ENCODE results near the gene ZC3H12D. TPM values are rescaled to one million over a fixed set of nuclear protein-coding genes. Genes with fewer than 3 reads are reported as not detected.

The ZC3H12D gene
- total and polyA plus RNA-seq, 2 experiments from 2014 or later = 0.07 TPM; not detected in 1

GRCh38 chr6:149471801-149472200 is 13.0 kb downstream of the ZC3H12D start:
- no peaks in the 10 kb centered on the region for H3K36me3 ChIP-seq (ENCODE audit: insufficient read depth)
- H3K27ac ChIP-seq (ENCODE audit: low read depth) = no peak overlapping the region
- ATAC-seq (no peak), DNase-seq (ENCODE audit: low spot score) (no peak)
- H3K9me3 Mint-ChIP-seq = no peaks in the 10 kb centered on the region
- no peaks in the 10 kb centered on the region for H3K9me2 ChIP-seq (ENCODE audit: insufficient read depth)
- H3K4me3 Mint-ChIP-seq = no peak overlapping the region
- H3K4me1 Mint-ChIP-seq = peaks cover 8% of the 10 kb centered on the region; the same call in 2 of the 3 replicates
- no peaks in the 10 kb centered on the region for H4K20me1 ChIP-seq (replicated peaks; ENCODE audit: insufficient read depth)
- TF ChIP-seq EZH2phosphoT487 (IDR thresholded peaks at IDR 0.05; ENCODE audit: unreplicated experiment) = no peak
- no peak for TF ChIP-seq ZNF114 (CRISPR knock-in tag; IDR thresholded peaks at IDR 0.05)
- TF ChIP-seq POLR2AphosphoS5 (IDR thresholded peaks at IDR 0.05; ENCODE audit: low read depth) = no peak
- TF ChIP-seq EZH2 (IDR thresholded peaks at IDR 0.05; ENCODE audit: low read depth, unreplicated experiment) = no peak
- TF ChIP-seq CREB1 (CRISPR knock-in tag; IDR thresholded peaks at IDR 0.05; ENCODE audit: low read depth) = no peak
- TF ChIP-seq CTCF (conservative IDR thresholded peaks at IDR 0.05; ENCODE audit: low read depth in 2 of 2) = no peak
- TF ChIP-seq NANOG (IDR thresholded peaks at IDR 0.05; ENCODE audit: borderline replicate concordance) = no peak
- TF ChIP-seq ZNF331 (CRISPR knock-in tag; IDR thresholded peaks at IDR 0.05; ENCODE audit: low read depth) = no peak
- TF ChIP-seq REST (IDR thresholded peaks at IDR 0.05; ENCODE audit: unreplicated experiment) = no peak
- TF ChIP-seq ZNF462 (CRISPR knock-in tag; IDR thresholded peaks at IDR 0.05) = no peak
- TF ChIP-seq ETS1 (IDR thresholded peaks at IDR 0.05) = no peak
- no peak for TF ChIP-seq JUNB (IDR thresholded peaks at IDR 0.05; ENCODE audit: unreplicated experiment)
- TF ChIP-seq STAT1 (IDR thresholded peaks at IDR 0.05; ENCODE audit: unreplicated experiment) = no peak
- H3F3A ChIP-seq (replicated peaks; ENCODE audit: low read depth) = no peaks in the 10 kb centered on the region
- H2AFZ ChIP-seq = no peak overlapping the region
- H3K27me3 Mint-ChIP-seq (ENCODE audit: insufficient read depth, low read depth, poor library complexity) = peaks cover 13% of the 10 kb centered on the region
- H3K4me3 ChIP-seq = no peak overlapping the region
- no peak overlapping the region for H3K27ac Mint-ChIP-seq
- no peaks in the 10 kb centered on the region for H3K27me3 ChIP-seq (ENCODE audit: insufficient read depth)
- H3K36me3 Mint-ChIP-seq (ENCODE audit: low read depth) = no peaks in the 10 kb centered on the region
- H3K4me2 ChIP-seq = no peak overlapping the region
- H3K4me1 ChIP-seq (ENCODE audit: insufficient read depth) = 0 out of 2 replicates have a peak, but pooled peaks cover 6% of the 10 kb centered on the region
- no peaks in the 10 kb centered on the region for H3K79me2 ChIP-seq (replicated peaks; ENCODE audit: insufficient read depth)
